GM12878 (cell line): ENCODE results near the gene HMCN2.

ENCODE experiments used
- CEBPB ChIP-seq, 2 experiments: fragments of 150-350 bp in 1 of 2; IDR thresholded peaks; 2 replicates each; pipeline ENCODE4 v1.6.1; 2012 to 2014; ENCODE audit warnings: low read depth in 2 of 2, low read length in 2 of 2, borderline replicate concordance in 1 of 2, inconsistent platforms in 1 of 2
- CREB1 ChIP-seq: IDR thresholded peaks from 2 replicates; pipeline ENCODE4 v1.6.1; 2012; ENCODE audit warnings: low read depth, mild to moderate bottlenecking, inconsistent platforms
- HDAC6 ChIP-seq: fragments of 200-600 bp; sonication (generic); IDR thresholded peaks from one replicate; pipeline ENCODE4 v1.8.0; 2017; ENCODE audit warnings: antibody characterized with exemption; ENCODE audit not compliant: unreplicated experiment
- MXI1 ChIP-seq: fragments of 150-350 bp; IDR thresholded peaks from 2 replicates; pipeline ENCODE4 v1.6.1; 2011; ENCODE audit warnings: low read depth, mild to moderate bottlenecking, inconsistent platforms, low read length, improper control_type of control experiment
- POLR2A ChIP-seq: IDR thresholded peaks from 2 replicates; pipeline ENCODE4 v1.6.1; 2011; ENCODE audit warnings: low read depth, mild to moderate bottlenecking, low read length
- POLR2AphosphoS5 ChIP-seq: IDR thresholded peaks from 2 replicates; pipeline ENCODE4 v1.6.1; 2011; ENCODE audit warnings: mild to moderate bottlenecking, low read length, inconsistent platforms
- POU2F2 ChIP-seq: IDR thresholded peaks from 3 replicates; pipeline ENCODE4 v1.6.1; 2011; ENCODE audit warnings: low read depth, mild to moderate bottlenecking, low read length, borderline replicate concordance
- SMC3 ChIP-seq: IDR thresholded peaks from 2 replicates; pipeline ENCODE4 v1.6.1; 2011; ENCODE audit warnings: low read length, improper control_type of control experiment, borderline replicate concordance
- SPI1 ChIP-seq: IDR thresholded peaks from 2 replicates; pipeline ENCODE4 v1.6.1; 2011; ENCODE audit warnings: low read depth, mild to moderate bottlenecking, low read length, moderate library complexity, borderline replicate concordance; ENCODE audit not compliant: insufficient read depth
- TCF3 ChIP-seq: IDR thresholded peaks from 2 replicates; pipeline ENCODE4 v1.6.1; 2012; ENCODE audit warnings: low read depth, mild to moderate bottlenecking, low read length, borderline replicate concordance; ENCODE audit not compliant: insufficient read depth
- TF ChIP-seq, protein P1 (sequence below): fragments of 450-650 bp; formaldehyde crosslinking; IDR thresholded peaks from 2 replicates; pipeline ENCODE4 v1.4.0; 2022; ENCODE audit warnings: mild to moderate bottlenecking, moderate library complexity
- TF ChIP-seq, protein P2 (sequence below): fragments of 450-650 bp; IDR thresholded peaks from 2 replicates; pipeline ENCODE4 v1.6.1; 2017; ENCODE audit warnings: mild to moderate bottlenecking, low read depth, inconsistent platforms; ENCODE audit not compliant: poor library complexity, severe bottlenecking
- TF ChIP-seq, protein P3 (sequence below), 3 experiments: IDR thresholded peaks in 2 of 3; conservative IDR thresholded peaks in 1 of 3; 2 replicates each; pipeline ENCODE4 v1.5.1; 2011; ENCODE audit warnings: low read depth in 3 of 3, low read length in 3 of 3, mild to moderate bottlenecking in 3 of 3, control low read depth in 2 of 3, moderate library complexity in 2 of 3, inconsistent platforms in 1 of 3, mixed read lengths in 1 of 3; ENCODE audit not compliant: control insufficient read depth in 2 of 3, insufficient read depth in 1 of 3; ENCODE audit errors: extremely low read depth in 1 of 3

- no peak for TF ChIP-seq CREB1
- TF ChIP-seq, protein P1, sequence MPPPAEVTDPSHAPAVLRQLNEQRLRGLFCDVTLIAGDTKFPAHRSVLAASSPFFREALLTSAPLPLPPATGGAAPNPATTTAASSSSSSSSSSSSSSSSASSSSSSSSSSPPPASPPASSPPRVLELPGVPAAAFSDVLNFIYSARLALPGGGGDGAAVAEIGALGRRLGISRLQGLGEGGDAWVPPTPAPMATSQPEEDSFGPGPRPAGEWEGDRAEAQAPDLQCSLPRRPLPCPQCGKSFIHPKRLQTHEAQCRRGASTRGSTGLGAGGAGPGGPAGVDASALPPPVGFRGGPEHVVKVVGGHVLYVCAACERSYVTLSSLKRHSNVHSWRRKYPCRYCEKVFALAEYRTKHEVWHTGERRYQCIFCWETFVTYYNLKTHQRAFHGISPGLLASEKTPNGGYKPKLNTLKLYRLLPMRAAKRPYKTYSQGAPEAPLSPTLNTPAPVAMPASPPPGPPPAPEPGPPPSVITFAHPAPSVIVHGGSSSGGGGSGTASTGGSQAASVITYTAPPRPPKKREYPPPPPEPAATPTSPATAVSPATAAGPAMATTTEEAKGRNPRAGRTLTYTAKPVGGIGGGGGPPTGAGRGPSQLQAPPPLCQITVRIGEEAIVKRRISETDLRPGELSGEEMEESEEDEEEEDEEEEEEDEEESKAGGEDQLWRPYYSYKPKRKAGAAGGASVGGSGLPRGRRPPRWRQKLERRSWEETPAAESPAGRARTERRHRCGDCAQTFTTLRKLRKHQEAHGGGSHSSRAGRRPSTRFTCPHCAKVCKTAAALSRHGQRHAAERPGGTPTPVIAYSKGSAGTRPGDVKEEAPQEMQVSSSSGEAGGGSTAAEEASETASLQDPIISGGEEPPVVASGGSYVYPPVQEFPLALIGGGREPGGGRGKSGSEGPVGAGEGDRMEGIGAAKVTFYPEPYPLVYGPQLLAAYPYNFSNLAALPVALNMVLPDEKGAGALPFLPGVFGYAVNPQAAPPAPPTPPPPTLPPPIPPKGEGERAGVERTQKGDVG (CRISPR knock-in tag), result no peak
- no peak for TF ChIP-seq POLR2A
- TF ChIP-seq TCF3, result no peak
- TF ChIP-seq POLR2AphosphoS5, result no peak
- TF ChIP-seq, protein P2, sequence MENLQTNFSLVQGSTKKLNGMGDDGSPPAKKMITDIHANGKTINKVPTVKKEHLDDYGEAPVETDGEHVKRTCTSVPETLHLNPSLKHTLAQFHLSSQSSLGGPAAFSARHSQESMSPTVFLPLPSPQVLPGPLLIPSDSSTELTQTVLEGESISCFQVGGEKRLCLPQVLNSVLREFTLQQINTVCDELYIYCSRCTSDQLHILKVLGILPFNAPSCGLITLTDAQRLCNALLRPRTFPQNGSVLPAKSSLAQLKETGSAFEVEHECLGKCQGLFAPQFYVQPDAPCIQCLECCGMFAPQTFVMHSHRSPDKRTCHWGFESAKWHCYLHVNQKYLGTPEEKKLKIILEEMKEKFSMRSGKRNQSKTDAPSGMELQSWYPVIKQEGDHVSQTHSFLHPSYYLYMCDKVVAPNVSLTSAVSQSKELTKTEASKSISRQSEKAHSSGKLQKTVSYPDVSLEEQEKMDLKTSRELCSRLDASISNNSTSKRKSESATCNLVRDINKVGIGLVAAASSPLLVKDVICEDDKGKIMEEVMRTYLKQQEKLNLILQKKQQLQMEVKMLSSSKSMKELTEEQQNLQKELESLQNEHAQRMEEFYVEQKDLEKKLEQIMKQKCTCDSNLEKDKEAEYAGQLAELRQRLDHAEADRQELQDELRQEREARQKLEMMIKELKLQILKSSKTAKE, result no peak
- TF ChIP-seq, protein P3, sequence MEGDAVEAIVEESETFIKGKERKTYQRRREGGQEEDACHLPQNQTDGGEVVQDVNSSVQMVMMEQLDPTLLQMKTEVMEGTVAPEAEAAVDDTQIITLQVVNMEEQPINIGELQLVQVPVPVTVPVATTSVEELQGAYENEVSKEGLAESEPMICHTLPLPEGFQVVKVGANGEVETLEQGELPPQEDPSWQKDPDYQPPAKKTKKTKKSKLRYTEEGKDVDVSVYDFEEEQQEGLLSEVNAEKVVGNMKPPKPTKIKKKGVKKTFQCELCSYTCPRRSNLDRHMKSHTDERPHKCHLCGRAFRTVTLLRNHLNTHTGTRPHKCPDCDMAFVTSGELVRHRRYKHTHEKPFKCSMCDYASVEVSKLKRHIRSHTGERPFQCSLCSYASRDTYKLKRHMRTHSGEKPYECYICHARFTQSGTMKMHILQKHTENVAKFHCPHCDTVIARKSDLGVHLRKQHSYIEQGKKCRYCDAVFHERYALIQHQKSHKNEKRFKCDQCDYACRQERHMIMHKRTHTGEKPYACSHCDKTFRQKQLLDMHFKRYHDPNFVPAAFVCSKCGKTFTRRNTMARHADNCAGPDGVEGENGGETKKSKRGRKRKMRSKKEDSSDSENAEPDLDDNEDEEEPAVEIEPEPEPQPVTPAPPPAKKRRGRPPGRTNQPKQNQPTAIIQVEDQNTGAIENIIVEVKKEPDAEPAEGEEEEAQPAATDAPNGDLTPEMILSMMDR (IDR thresholded peaks at IDR 0.05 in 2 of 3, conservative IDR thresholded peaks at IDR 0.05 in 1 of 3; ENCODE audit: control insufficient read depth in 2 of 3, extremely low read depth in 1 of 3, insufficient read depth in 1 of 3, low read depth in 3 of 3, low read length in 3 of 3), result no peak
- TF ChIP-seq CEBPB (IDR thresholded peaks at IDR 0.05; ENCODE audit: borderline replicate concordance in 1 of 2, low read depth in 2 of 2, low read length in 2 of 2), result no peak
- TF ChIP-seq SMC3, result no peak
- TF ChIP-seq MXI1, result no peak
- TF ChIP-seq SPI1, result no peak
- no peak for TF ChIP-seq HDAC6
- TF ChIP-seq POU2F2, result no peak
Observed at GRCh38 chr9:130414910-130415746, 149.6 kb downstream of the HMCN2 start.
